Esophagus muscularis mucosa (tissue), 4 donors: Measurements from ENCODE around the gene ABO.
"Not testable (repeated sequence)": the region's sequence is repeated elsewhere in the genome, so short reads cannot be mapped to it uniquely, and the experiment has no call there.

Experiments
- CTCF ChIP-seq, 3 experiments: fragments of 200-600 bp in 2 of 3; fragments of 450-650 bp in 1 of 3; sonication (generic) in 2 of 3; IDR thresholded peaks; one replicate each; pipeline ENCODE4 v1.5.1; 2017 to 2019; ENCODE audit warnings: antibody characterized with exemption in 3 of 3, mild to moderate bottlenecking in 2 of 3, moderate library complexity in 1 of 3
- EP300 ChIP-seq: sonication (generic); formaldehyde crosslinking; IDR thresholded peaks from one replicate; pipeline ENCODE4 v1.6.1; 2017; ENCODE audit warnings: antibody characterized with exemption
- POLR2AphosphoS5 ChIP-seq, 2 donors: sonication (generic); formaldehyde crosslinking; IDR thresholded peaks; one replicate each; pipeline ENCODE4 v1.6.1; 2017; ENCODE audit warnings: antibody characterized with exemption in 2 of 2

- not testable (repeated sequence) for TF ChIP-seq EP300; CTCF (IDR thresholded peaks at IDR 0.05); POLR2AphosphoS5 (IDR thresholded peaks at IDR 0.05)
Observed at GRCh38 chr9:133217333-133217988, 57.5 kb downstream of the ABO start.
